NT2/D1 (cell line): ENCODE measurements around the gene SNX10.

Source experiments
- SUZ12 ChIP-seq: IDR thresholded peaks from 2 replicates; pipeline ENCODE4 v1.6.1; 2011; ENCODE audit not compliant: insufficient read length, insufficient read depth; ENCODE audit errors: extremely low read depth
- ZNF274 ChIP-seq: IDR thresholded peaks from 2 replicates; pipeline ENCODE4 v1.6.1; 2011; ENCODE audit warnings: mild to moderate bottlenecking, low read depth, low read length

- no peak for TF ChIP-seq ZNF274
- TF ChIP-seq SUZ12: no peak
Measured at GRCh38 chr7:26293569-26294308, 2.1 kb downstream of the SNX10 start.
